Uterus (tissue), 2 donors: Measurements from ENCODE around the gene C1orf52.

Experiments used
- CTCF ChIP-seq, 4 experiments: fragments of 200-600 bp in 2 of 4; fragments of 450-650 bp in 2 of 4; sonication (generic) in 2 of 4; IDR thresholded peaks; one replicate each; pipeline ENCODE4 v1.5.1; 2016 to 2019; ENCODE audit warnings: antibody characterized with exemption in 4 of 4, mild to moderate bottlenecking in 2 of 4, moderate library complexity in 1 of 4
- POLR2A ChIP-seq, 2 donors: fragments of 450-650 bp; IDR thresholded peaks; one replicate each; pipeline ENCODE4 v1.6.1; 2016; ENCODE audit warnings: antibody characterized with exemption in 2 of 2, mild to moderate bottlenecking in 1 of 2, moderate library complexity in 1 of 2

GRCh38 chr1:85295654-85296053 lies 36.2 kb upstream of the C1orf52 start:
- TF ChIP-seq CTCF (IDR thresholded peaks at IDR 0.05) (no peak), POLR2A (IDR thresholded peaks at IDR 0.05) (no peak)
